GM10266 (cell line): Measurements from ENCODE around the gene RSL24D1.

Source experiments
- DNase-seq: peaks from one replicate; pipeline ENCODE4 v3.0.0; 2012; ENCODE audit errors: extremely low spot score
- CTCF ChIP-seq: IDR thresholded peaks from 2 replicates; pipeline ENCODE4 v1.5.1; 2012; ENCODE audit warnings: mild to moderate bottlenecking, low read depth; ENCODE audit not compliant: control insufficient read depth, insufficient read depth; ENCODE audit errors: missing control alignments

RSL24D1 gene

DNA sequence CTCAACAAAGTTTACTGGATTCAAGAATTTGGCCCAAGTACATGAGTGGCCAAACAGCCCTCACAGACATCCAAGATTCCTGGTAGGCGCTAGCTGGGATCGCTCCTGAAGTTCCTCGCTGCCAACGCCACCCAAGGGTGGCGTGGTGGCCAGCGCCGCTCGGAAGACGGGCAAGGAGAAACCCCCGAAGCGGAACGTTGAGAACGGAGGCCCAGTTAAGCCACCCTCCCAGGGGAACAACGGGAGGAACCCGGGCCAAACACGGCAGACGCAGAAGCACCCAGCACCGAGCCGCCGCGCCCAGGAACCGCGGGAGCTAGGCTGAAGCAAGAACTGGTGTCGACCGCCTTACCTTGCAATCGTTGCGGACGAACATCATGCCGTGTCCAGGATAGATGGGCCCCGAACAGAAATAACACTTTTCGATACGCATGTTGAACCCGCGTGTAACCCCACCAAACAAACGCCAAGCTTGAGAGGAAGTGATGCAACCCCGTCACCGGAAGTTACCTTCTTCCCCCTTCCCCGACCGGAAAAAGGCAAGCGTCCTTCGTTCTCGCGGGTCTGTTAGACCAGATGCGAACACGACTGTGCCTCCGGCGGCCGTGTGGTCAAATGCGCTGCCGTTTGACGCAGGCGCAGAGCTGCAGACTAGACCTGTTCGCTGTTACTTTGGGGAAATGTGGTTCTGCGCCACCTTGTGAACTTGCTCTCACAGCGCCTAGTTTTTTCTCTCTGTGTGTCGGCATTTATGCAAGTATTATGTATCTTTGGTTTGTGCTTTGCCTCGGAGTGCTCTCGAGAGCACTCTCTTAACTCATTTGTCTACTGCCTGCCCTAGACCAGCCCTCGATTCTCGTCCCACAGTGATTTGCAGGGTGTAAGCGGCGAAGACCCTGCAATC lies at the start of gene RSL24D1:
TSS of gene RSL24D1 (minus strand) at position 484 of the 904 bp plus-strand sequence. CDS start at position 433, 51 bp downstream.
- TF ChIP-seq CTCF = peak; percentile 55
- peak; percentile 86 for DNase-seq

- no peak for TF ChIP-seq CTCF
- no peak for DNase-seq
Measured at GRCh38 chr15:55245059-55245458, 48.3 kb upstream of the RSL24D1 start.

GRCh38 chr15:55241891-55242290 lies 45.1 kb upstream of the RSL24D1 start:
- no peak for TF ChIP-seq CTCF
- no peak for DNase-seq

GRCh38 chr15:55241186-55241585 lies 44.4 kb upstream of the RSL24D1 start:
- DNase-seq = no peak
- TF ChIP-seq CTCF = no peak

- no peak for DNase-seq
- TF ChIP-seq CTCF = no peak
Measured at GRCh38 chr15:55240125-55240760, 43.5 kb upstream of the RSL24D1 start.

- no peak for DNase-seq
- no peak for TF ChIP-seq CTCF
Measured at GRCh38 chr15:55239440-55240124, 42.8 kb upstream of the RSL24D1 start.
